ENCODE measurements around the gene DEDD.

GRCh38 chr1:161130266-161130665 lies 2.2 kb downstream of the DEDD start:
- TF ChIP-seq ZNF12 (CRISPR knock-in tag; IDR thresholded peaks at IDR 0.05), result no peak
- no peak for TF ChIP-seq NR1H2 (CRISPR knock-in tag; IDR thresholded peaks at IDR 0.05; ENCODE audit: borderline replicate concordance, low read depth)
- no peak for TF ChIP-seq ASH2L (IDR thresholded peaks at IDR 0.05; ENCODE audit: insufficient read length, low read depth, low read length)
- TF ChIP-seq ERF (CRISPR knock-in tag; IDR thresholded peaks at IDR 0.05), result no peak
- TF ChIP-seq BHLHE40 (IDR thresholded peaks at IDR 0.05; ENCODE audit: low read length), result no peak
- TF ChIP-seq FOSL2 (CRISPR knock-in tag; IDR thresholded peaks at IDR 0.05), result no peak

Data from HepG2 (cell line).